Measurements from ENCODE around the gene CPNE7. TPM values are rescaled to one million over a fixed set of nuclear protein-coding genes. Genes with fewer than 3 reads are reported as not detected.

CPNE7 gene
- total and polyA plus RNA-seq, 2 of the 4 experiments (the other 2 are of a cell fraction) = 5.4 to 17.4 TPM

GRCh38 chr16:89599902-89600301, 24.3 kb downstream of the CPNE7 start:
- no peak overlapping the region; the same call in 1 of the 2 replicates for H4K91ac ChIP-seq (ENCODE audit: insufficient read depth, low read depth, low read length)
- H3K56ac ChIP-seq (ENCODE audit: extremely low read depth, insufficient read depth, low read length) = no peak overlapping the region
- intact Hi-C loops (cut with micrococcal nuclease) = no loop called here
- H2AFZ ChIP-seq (replicated peaks; ENCODE audit: low read length, poor library complexity) = peak overlapping the region; percentile 40
- H2AK5ac ChIP-seq (ENCODE audit: low read depth, low read length) = peak overlapping the region; percentile 43; the same call in 1 of the 2 replicates
- H3K27me3 ChIP-seq (ENCODE audit: control insufficient read depth, insufficient read depth, low read length) = no peaks in the 10 kb centered on the region
- POLR2A ChIA-PET (ENCODE audit: unreplicated experiment) = no interaction called here
- no peak for TF ChIP-seq ELK1 (IDR thresholded peaks at IDR 0.05; ENCODE audit: borderline replicate concordance, low read depth, low read length)
- TF ChIP-seq CHD1 (IDR thresholded peaks at IDR 0.05; ENCODE audit: low read depth, low read length) = no peak
- no peak for TF ChIP-seq USF2 (IDR thresholded peaks at IDR 0.05; ENCODE audit: low read depth, low read length)
- no peak overlapping the region for H4K8ac ChIP-seq (ENCODE audit: low read depth in 2 of 2, low read length in 2 of 2)
- BruUV-seq (replicated peaks) = no TSS peak
- no peaks in the 10 kb centered on the region for H3K9me3 ChIP-seq (ENCODE audit: control insufficient read depth, insufficient read depth, low read length)
- H3K4ac ChIP-seq (ENCODE audit: low read depth, low read length) = peak overlapping the region; percentile 32; the same call in 1 of the 2 replicates
- H2BK5ac ChIP-seq (ENCODE audit: low read depth, low read length, poor library complexity, severe bottlenecking) = no peak overlapping the region
- no peak overlapping the region for H2BK120ac ChIP-seq (ENCODE audit: low read depth, low read length)
- peaks cover 12% of the 10 kb centered on the region for H3K4me1 ChIP-seq (ENCODE audit: control insufficient read depth, insufficient read depth, low read length)
- CTCF ChIA-PET = interaction anchor here (0.7 kb wide), 1 partner anchor 71 kb away, joined by 3 read pairs; no protein-coding TSS in a partner anchor
- no peak overlapping the region for H2BK20ac ChIP-seq (ENCODE audit: low read depth, low read length)
- H3K23ac ChIP-seq (ENCODE audit: low read depth, low read length) = no peak overlapping the region
- DNase-seq (no peak), ATAC-seq (ENCODE audit: low read depth) (no peak)
- H2BK15ac ChIP-seq (ENCODE audit: low read depth, low read length) = no peak overlapping the region
- WGBS, 2 experiments (ENCODE audit: extremely low coverage in 2 of 2, insufficient read length in 1 of 2) = 33% methylated on average over 3 of the region's 10 CpGs; no CpG with 5 or more reads in 1 of the 2 experiments
- peak overlapping the region; percentile 39 for H2AK9ac ChIP-seq (replicated peaks; ENCODE audit: low read depth, low read length, poor library complexity)
- H3K14ac ChIP-seq (replicated peaks; ENCODE audit: low read depth, low read length) = no peak overlapping the region
- no peaks in the 10 kb centered on the region for H3K79me1 ChIP-seq (ENCODE audit: low read depth in 1 of 2, low read length in 2 of 2)
- H3K27ac ChIP-seq (ENCODE audit: insufficient read depth, low read length) = no peak overlapping the region
- H3K9ac ChIP-seq (ENCODE audit: low read depth, low read length) = no peak overlapping the region
- H3K4me3 ChIP-seq (ENCODE audit: insufficient read depth, low read depth, low read length) = no peak overlapping the region
- in situ Hi-C loops (cut with MboI; ENCODE audit: low sequenced_read_pairs) = no loop called here
- peaks cover 5% of the 10 kb centered on the region for H3K9me1 ChIP-seq (ENCODE audit: insufficient read depth, low read length)
- dilution Hi-C loops (cut with HindIII; ENCODE audit: low sequenced_read_pairs, unreplicated experiment) = no loop called here
- no peak overlapping the region for H3K18ac ChIP-seq (ENCODE audit: low read depth, low read length)
- H3K4me2 ChIP-seq (ENCODE audit: low read depth, low read length) = no peak overlapping the region
- no peaks in the 10 kb centered on the region; the same call in 1 of the 2 replicates for H3K36me3 ChIP-seq (ENCODE audit: control insufficient read depth, insufficient read depth, low read length)
- no peak overlapping the region for H4K5ac ChIP-seq (ENCODE audit: low read depth, low read length)
- peaks cover 10% of the 10 kb centered on the region for H4K20me1 ChIP-seq (ENCODE audit: insufficient read depth, low read length)
